ENCODE measurements around the gene DHDDS. TPM values are rescaled to one million over a fixed set of nuclear protein-coding genes. Genes with fewer than 3 reads are reported as not detected.
"Not testable (repeated sequence)": the region's sequence is repeated elsewhere in the genome, so short reads cannot be mapped to it uniquely, and the experiment has no call there.

The DHDDS gene
- polyA plus RNA-seq, 1 donor from 2014 or later = 23.7 TPM

DNA sequence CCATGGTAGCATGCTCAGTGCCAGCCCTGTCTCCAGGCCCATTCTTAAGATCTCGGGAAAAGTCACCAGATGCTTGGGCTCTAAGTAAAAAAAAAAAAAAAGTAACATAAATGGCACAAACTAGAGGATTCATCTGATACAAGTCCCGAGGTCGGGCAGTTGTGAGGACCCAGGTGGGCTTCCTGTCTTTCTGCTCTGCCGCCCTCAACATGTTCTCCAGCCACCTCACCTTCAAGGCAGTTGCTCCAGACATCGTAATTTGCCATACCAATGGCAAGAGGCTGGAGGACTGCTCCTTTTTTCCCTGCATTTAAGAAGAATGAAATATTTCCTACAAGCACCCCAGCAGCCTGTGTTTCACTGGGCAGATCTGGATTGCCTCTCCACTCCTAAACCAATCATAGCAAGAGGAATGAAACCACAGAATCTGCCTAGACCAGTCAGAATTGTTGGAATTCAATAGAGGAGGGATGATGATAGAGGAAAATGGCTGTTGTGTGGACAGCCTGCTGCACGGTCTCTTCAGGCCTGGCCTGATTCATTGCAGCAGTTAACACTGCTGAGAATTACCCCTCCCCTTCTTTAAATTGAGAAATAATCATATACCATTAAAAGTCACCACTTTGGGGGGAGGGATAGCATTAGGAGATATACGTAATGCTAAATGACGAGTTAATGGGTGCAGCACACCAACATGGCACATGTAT lies 45.5 kb downstream of the DHDDS start:
- peak overlapping the region in 1 of 4 donors; percentile 72 for H3K4me3 Mint-ChIP-seq
- H3K27me3 Mint-ChIP-seq = no peaks in the 10 kb centered on the region
- peaks cover 14 to 31% (median 22%) of the 10 kb centered on the region in 3 donors for H3K4me1 Mint-ChIP-seq
- peak overlapping the region; percentile 63 to 88 (median 80) for H3K27ac Mint-ChIP-seq
- no peaks in the 10 kb centered on the region for H3K36me3 Mint-ChIP-seq
- H3K9me3 Mint-ChIP-seq = no peaks in the 10 kb centered on the region

DNA sequence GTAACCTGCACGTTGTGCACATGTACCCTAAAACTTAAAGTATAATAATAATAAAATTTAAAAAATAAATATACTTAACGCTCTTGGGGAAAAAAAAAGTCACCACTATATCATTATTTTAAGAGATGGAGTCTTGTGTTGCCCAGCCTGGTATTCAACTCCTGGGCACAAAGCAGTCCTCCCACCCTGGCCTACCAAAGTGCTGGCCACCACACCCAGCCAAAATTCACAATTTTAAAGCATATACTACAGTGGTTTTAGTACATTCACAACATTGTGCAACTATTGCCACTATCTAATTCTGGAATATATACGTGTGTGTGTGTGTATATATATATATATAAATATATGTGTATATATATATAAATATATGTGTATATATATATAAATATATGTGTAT lies 46.0 kb downstream of the DHDDS start:
- Mint-ChIP-seq H3K27ac (peak overlapping the region in 1 of 3 donors; percentile 88), H3K27me3 (no peaks in the 10 kb centered on the region), H3K4me3 (no peak overlapping the region), H3K9me3 (no peaks in the 10 kb centered on the region), H3K4me1 (peaks cover 14 to 32% (median 20%) of the 10 kb centered on the region in 3 donors), H3K36me3 (no peaks in the 10 kb centered on the region)

DNA sequence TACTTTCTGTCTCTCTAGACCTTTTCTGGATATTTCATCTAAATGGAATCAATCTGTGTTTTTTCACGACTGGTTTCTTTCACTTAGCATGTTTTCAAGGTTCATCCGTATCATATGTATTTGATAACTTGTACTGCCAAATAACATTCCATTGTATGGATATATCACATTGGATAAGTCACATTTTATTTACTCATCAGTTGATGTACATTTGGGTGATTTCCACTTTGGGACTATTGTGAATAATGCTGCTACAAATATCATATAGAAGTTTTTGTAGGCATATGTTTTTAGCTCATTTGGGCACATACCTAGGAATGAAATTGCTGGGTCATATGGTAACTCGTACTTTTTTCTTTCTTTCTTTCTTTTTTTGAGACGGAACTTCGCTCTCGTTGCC lies 46.9 kb downstream of the DHDDS start:
- Mint-ChIP-seq H3K27me3 (no peaks in the 10 kb centered on the region), H3K36me3 (no peaks in the 10 kb centered on the region), H3K9me3 (no peaks in the 10 kb centered on the region), H3K27ac (peak overlapping the region in 2 of 3 donors; percentile 18 to 84), H3K4me3 (peak overlapping the region in 1 of 4 donors; percentile 14), H3K4me1 (peaks cover 15 to 24% (median 15%) of the 10 kb centered on the region in 3 donors)

DNA sequence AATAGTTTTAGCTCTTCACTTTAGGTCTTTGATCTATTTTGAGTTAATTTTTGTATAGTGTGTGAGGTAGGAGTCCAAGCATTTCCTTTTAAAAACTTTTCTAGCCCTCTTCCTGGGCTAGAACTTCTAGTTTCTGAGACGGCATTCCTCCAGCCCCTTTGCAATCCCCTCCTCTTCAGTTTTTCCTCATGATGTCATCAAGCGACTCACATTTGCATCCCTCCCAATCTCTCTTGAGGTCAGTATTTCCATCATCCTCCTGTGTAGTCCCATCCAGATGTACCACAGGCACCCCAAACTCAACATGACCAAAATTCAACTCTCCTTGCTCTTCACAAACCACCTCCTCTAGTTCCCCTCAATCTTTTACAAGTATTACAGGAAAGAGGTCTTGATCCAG lies 50.8 kb downstream of the DHDDS start:
- no peaks in the 10 kb centered on the region for H3K36me3 Mint-ChIP-seq
- no peaks in the 10 kb centered on the region for H3K27me3 Mint-ChIP-seq
- H3K4me3 Mint-ChIP-seq = no peak overlapping the region
- peaks cover 0 to 9% (median 5%) of the 10 kb centered on the region in 3 donors for H3K4me1 Mint-ChIP-seq
- H3K27ac Mint-ChIP-seq = peak overlapping the region in 1 of 3 donors; percentile 74
- no peaks in the 10 kb centered on the region for H3K9me3 Mint-ChIP-seq

DNA sequence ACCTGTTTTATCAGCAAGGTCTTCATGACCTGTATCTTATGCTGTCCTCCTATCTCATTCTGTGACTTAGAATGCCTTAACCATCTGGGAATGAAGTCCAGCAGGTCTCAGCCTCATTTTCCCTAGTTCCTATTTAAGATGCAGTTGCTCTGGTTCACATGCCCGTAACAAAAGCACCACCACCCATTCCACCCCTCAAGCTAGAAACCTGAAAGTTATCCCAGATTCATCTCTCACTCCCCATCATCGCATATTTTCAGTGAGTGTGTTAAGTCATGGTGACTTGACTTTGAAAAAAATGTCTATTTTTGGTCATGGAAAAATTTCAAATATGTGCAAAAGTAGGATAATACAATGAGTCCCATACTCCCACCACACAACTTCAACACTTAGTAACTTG lies 51.9 kb downstream of the DHDDS start:
- Mint-ChIP-seq H3K4me1 (peaks cover 0 to 4% (median 3%) of the 10 kb centered on the region in 3 donors), H3K27me3 (no peaks in the 10 kb centered on the region), H3K4me3 (peak overlapping the region in 1 of 4 donors; percentile 12), H3K36me3 (no peaks in the 10 kb centered on the region), H3K27ac (no peak overlapping the region), H3K9me3 (no peaks in the 10 kb centered on the region)

DNA sequence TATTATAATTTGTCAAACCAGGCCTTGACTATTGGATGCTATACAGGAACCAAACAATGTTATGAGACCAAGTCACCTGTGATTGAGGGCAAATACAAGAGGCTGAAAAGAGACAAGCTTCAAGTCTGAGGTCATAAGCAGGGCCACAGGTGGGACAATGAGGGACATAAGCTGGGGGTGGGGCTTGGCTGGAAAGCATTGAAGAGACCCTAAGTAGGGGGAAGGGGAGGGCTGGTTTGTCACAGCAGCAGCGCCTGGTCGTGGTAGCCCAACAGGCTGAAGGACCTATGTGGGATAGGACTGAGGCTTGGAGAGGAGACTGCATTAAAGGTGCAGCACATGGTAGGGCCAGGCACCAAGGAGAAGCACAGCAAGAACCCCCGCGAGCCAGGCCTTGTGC lies 58.0 kb downstream of the DHDDS start:
- H3K27me3 Mint-ChIP-seq = no peaks in the 10 kb centered on the region
- H3K9me3 Mint-ChIP-seq = no peaks in the 10 kb centered on the region

DNA sequence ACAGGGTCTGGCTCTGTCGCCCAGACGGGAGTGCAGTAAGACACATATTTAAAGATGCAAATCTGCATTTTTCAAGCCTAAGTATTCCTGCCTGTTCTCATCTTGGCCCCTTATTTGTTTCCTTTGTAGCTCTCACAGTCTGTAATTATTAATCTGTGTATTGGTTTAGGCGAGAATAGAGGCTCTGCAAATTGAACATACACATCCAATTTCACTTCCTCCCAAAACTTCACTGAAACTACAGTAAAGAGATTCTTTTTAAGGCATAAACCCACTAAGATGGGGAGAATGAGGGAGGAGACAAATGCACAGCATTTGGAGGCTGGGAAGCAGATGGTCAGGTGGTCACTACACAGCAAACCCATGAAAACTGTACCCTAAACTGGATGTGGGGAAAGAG lies 61.1 kb downstream of the DHDDS start:
- no peaks in the 10 kb centered on the region for H3K27me3 Mint-ChIP-seq
- H3K9me3 Mint-ChIP-seq = no peaks in the 10 kb centered on the region
- no peak overlapping the region for H3K27ac Mint-ChIP-seq
- H3K4me3 Mint-ChIP-seq = peak overlapping the region in 1 of 4 donors; percentile 37
- H3K36me3 Mint-ChIP-seq = no peaks in the 10 kb centered on the region
- H3K4me1 Mint-ChIP-seq = peaks cover 1 to 7% (median 3%) of the 10 kb centered on the region in 3 donors

More for the DNA sequence above, 58.0 kb downstream of the DHDDS start:
- H3K4me3 Mint-ChIP-seq = no peak overlapping the region
- H3K36me3 Mint-ChIP-seq = no peaks in the 10 kb centered on the region
- H3K27ac Mint-ChIP-seq = no peak overlapping the region
- H3K4me1 Mint-ChIP-seq = peaks cover 1 to 7% (median 3%) of the 10 kb centered on the region in 3 donors

DNA sequence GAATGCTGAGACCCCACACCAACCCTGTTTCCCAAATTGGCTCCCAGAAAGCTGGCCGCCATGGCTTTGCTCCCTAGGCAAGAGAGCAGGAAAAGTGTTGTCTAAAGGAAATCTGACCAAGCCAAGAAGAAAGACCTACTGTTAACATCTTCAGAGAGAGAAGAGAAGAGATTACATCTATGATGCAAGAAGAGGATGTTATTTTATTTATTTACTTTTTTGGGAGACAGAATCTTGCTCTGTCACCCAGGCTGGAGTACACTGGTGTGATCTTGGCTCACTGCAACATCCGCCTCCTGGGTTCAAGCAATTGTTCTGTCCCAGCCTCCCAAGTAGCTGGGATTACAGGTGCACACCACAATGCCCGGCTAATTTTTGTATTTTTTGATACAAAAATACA lies 61.8 kb downstream of the DHDDS start:
- no peaks in the 10 kb centered on the region for H3K36me3 Mint-ChIP-seq
- no peak overlapping the region for H3K4me3 Mint-ChIP-seq
- no peaks in the 10 kb centered on the region for H3K27me3 Mint-ChIP-seq
- no peak overlapping the region for H3K27ac Mint-ChIP-seq
- no peaks in the 10 kb centered on the region for H3K9me3 Mint-ChIP-seq
- peaks cover 4 to 11% (median 5%) of the 10 kb centered on the region in 3 donors for H3K4me1 Mint-ChIP-seq

DNA sequence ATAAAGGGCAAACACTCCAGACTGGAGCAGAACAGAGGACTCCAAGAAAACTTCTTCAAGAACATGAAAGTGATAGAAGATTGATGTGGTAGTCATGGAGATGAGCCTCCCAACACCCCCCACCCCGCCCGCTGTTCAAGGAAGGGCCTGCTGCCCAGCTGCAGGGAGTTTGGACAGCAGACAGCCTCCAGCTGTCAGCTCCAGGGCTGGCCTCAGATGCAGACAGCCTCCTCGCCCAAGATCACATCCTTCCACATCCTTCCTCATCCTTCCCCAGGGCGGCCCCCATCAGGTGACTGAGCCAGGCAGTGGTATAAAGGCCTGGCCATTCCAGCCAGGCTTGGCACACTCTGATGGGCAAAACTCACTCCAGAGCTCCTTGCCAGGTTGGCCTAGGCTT lies 64.7 kb downstream of the DHDDS start:
- Mint-ChIP-seq H3K9me3 (no peaks in the 10 kb centered on the region), H3K27me3 (no peaks in the 10 kb centered on the region), H3K4me1 (peaks cover 5 to 13% (median 7%) of the 10 kb centered on the region in 3 donors), H3K27ac (peak overlapping the region in 1 of 3 donors; percentile 26), H3K4me3 (peak overlapping the region in 1 of 4 donors; percentile 55), H3K36me3 (no peaks in the 10 kb centered on the region)

DNA sequence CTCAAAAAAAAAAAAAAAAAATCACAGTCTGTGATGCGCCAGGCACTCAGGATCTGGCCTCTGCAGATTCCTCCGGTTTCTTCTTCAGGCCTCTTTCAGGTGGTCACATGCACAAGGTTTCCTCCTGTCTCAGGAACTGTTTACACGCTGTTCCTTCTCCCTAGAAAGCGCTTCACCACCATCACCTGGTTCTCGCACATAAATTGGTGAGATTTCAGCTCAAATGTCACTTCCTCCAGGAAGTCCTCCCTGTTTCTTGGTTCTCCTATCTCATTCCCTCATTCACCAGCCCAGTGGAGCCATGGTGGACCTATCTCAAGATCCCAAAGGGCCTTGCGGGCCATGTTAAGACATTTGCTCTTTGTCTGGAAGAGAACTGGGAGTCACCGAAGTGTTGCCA lies 66.8 kb downstream of the DHDDS start:
- H3K36me3 Mint-ChIP-seq = no peaks in the 10 kb centered on the region
- peak overlapping the region in 3 of 4 donors; percentile 50 to 94 (median 71) for H3K4me3 Mint-ChIP-seq
- peaks cover 4 to 7% (median 6%) of the 10 kb centered on the region in 3 donors for H3K4me1 Mint-ChIP-seq
- H3K27me3 Mint-ChIP-seq = no peaks in the 10 kb centered on the region
- H3K27ac Mint-ChIP-seq = peak overlapping the region in 1 of 3 donors; percentile 99
- no peaks in the 10 kb centered on the region for H3K9me3 Mint-ChIP-seq

DNA sequence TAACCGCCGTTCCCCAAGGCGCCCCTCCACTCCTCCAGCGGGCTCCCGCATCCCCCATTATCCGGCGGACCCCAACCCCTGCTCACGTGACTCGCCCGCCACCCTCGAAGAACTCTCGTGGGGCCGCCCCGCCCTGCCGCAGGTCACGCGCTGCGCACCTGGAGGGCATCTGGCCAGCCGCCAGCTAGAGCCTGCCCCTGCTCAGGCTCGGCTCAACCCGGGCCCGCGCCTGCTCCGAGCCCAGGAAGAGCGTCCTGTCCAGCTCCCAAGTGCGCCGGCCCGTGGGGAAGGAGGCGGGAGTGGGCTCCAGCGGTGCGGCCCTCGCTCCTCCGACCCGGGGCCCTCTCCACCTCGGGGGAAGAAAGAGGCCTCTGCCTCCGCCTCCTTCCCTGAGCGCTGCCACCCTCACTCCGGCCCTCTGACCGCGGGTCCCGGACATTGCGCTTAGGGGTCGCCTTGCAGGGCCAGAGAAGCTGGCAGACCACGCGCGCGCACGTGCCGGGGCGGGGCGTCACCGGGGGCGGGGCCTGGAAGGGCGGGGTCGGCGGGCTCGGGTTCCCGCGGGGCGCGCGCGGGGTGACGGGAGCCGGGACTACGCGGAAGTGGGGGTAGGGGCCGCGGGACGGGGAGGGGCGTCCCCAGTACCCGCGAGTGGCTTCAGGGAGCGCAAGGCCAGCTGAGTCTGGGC lies 68.5 kb downstream of the DHDDS start:
- H3K27ac Mint-ChIP-seq = peak overlapping the region; percentile 96 to 99 (median 97)
- H3K27me3 Mint-ChIP-seq = no peaks in the 10 kb centered on the region
- H3K36me3 Mint-ChIP-seq = no peaks in the 10 kb centered on the region
- peaks cover 4 to 6% (median 6%) of the 10 kb centered on the region in 3 donors for H3K4me1 Mint-ChIP-seq
- H3K9me3 Mint-ChIP-seq = no peaks in the 10 kb centered on the region
- H3K4me3 Mint-ChIP-seq = peak overlapping the region; percentile 89 to 94 (median 94)

DNA sequence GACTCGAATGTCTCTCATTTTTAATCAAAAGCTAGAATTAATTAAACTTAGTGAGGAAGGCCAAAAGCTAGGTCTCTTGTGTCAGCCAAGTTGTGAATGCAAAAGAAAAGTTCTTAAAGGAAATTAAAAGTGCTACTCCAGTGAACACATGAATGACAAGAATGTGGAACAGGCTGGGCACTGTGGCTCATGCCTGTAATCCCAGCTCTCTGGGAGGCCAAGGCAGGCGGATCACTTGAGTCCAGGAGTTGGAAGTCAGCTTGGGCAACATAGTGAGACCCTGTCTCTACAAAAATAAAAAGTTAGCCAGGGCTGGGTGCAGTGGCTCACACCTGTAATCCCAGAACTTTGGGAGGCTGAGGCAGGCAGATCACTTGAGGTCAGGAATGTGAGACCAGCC lies 78.6 kb downstream of the DHDDS start:
- H3K27me3 Mint-ChIP-seq, H3K36me3 Mint-ChIP-seq, H3K9me3 Mint-ChIP-seq, H3K4me1 Mint-ChIP-seq, H3K4me3 Mint-ChIP-seq: not testable (repeated sequence)
- H3K27ac Mint-ChIP-seq = peak overlapping the region in 1 of 3 donors; percentile 43

DNA sequence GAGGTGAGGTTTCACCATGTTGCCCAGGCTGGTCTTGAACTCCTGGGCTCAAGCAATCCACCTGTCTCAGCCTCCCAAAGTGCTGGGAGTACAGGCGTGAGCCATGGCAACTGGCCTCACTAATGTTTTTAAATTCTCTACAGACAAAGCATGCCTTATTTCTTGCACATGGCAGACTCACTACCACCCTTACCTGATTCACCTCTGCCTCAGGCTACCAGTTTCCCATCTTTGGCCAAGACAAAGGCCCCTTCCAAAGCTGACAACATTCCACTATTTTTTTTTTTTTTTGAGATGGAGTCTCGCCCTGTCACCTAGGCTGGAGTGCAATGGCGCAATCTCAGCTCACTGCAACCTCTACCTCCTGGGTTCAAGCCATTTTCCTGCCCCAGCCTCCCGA lies 83.7 kb downstream of the DHDDS start:
- H3K36me3 Mint-ChIP-seq, H3K27me3 Mint-ChIP-seq, H3K27ac Mint-ChIP-seq, H3K9me3 Mint-ChIP-seq, H3K4me1 Mint-ChIP-seq: not testable (repeated sequence)
- H3K4me3 Mint-ChIP-seq = peak overlapping the region in 1 of 4 donors; percentile 54

DNA sequence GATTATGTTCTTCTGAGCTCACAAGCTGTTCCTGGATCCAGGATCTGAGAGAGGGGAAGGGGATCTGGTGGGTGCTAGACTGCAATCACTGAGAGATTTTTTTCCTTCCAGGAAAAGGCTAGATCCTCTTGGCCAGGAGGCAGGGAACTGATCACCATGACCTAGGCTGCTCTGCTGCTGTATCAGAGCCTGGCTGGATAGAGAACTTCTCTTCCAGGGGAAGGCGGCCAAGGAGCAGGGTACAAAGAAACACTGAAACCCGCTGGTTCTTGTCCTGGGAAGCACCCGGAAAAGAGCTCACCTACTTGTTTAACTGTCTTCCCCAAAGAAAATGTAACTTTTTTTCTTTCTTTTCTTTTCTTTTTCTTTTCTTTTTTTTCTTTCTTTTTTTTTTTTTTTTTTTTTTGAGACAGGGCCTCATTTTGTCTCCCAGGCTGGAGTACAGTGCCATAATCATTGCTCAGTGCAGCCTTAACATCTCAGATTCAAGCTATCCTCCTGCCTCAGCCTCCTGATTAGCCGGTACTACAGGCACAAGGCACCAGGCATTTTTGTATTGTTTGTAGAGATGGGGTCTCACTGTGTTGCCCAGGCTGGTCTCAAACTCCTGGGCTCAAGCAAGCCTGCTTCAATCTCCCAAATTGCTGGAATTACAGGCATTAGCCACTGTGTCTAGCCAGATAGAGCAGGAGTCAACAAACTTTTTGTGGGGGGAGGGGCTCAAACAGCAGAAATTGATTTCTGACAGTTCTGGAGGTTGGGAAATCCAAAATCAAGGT lies 85.1 kb downstream of the DHDDS start:
- H3K4me3 Mint-ChIP-seq = no peak overlapping the region
- H3K9me3 Mint-ChIP-seq = no peaks in the 10 kb centered on the region
- no peaks in the 10 kb centered on the region for H3K36me3 Mint-ChIP-seq
- H3K27me3 Mint-ChIP-seq = peaks cover 3% of the 10 kb centered on the region
- H3K4me1 Mint-ChIP-seq = no peaks in the 10 kb centered on the region
- H3K27ac Mint-ChIP-seq = peak overlapping the region in 1 of 3 donors; percentile 80

DNA sequence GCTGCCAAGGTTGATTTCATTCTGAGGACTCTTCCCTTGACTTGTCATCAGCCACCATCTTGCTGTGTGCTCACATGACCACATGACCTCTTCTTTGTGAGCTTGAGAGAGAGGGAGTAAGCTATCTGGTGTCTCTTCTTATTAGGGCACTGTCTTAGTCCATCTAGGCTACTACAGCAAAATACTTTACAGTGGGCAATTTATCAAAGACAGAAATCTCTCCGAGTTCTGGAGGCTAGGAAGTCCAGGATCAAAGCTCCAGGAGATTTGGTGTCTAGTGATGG lies 85.6 kb downstream of the DHDDS start:
- H3K27ac Mint-ChIP-seq = no peak overlapping the region
- no peaks in the 10 kb centered on the region for H3K36me3 Mint-ChIP-seq
- H3K9me3 Mint-ChIP-seq = no peaks in the 10 kb centered on the region
- no peaks in the 10 kb centered on the region for H3K4me1 Mint-ChIP-seq
- no peak overlapping the region for H3K4me3 Mint-ChIP-seq
- peaks cover 3% of the 10 kb centered on the region for H3K27me3 Mint-ChIP-seq

Measured in IgD-negative memory B cell (primary cell).